ENCODE data around the gene ATP2C1. TPM values are rescaled to one million over a fixed set of nuclear protein-coding genes. Genes with fewer than 3 reads are reported as not detected.

Gene ATP2C1
- total RNA-seq, 1 donor from 2014 or later = 128 TPM

GRCh38 chr3:131047582-131047981 is 153.7 kb downstream of the ATP2C1 start:
- ATAC-seq (no peak), DNase-seq (no peak)
- no peaks in the 10 kb centered on the region for H3K27me3 ChIP-seq (ENCODE audit: low read depth)
- intact Hi-C loops (cut with DNase I) = no loop called here
- H3K9me3 ChIP-seq = no peaks in the 10 kb centered on the region
- H3K27ac ChIP-seq = no peak overlapping the region
- H3K4me1 ChIP-seq = no peaks in the 10 kb centered on the region
- H3K36me3 ChIP-seq = no peaks in the 10 kb centered on the region
- TF ChIP-seq CTCF (IDR thresholded peaks at IDR 0.05) = no peak
- H3K4me3 ChIP-seq = no peak overlapping the region

- Histone ChIP-seq H3K4me1 (no peaks in the 10 kb centered on the region), H3K36me3 (no peaks in the 10 kb centered on the region), H3K27me3 (ENCODE audit: low read depth) (no peaks in the 10 kb centered on the region), H3K4me3 (no peak overlapping the region), H3K9me3 (no peaks in the 10 kb centered on the region), H3K27ac (no peak overlapping the region)
- TF ChIP-seq CTCF (IDR thresholded peaks at IDR 0.05) = no peak
- no peak for ATAC-seq
- intact Hi-C loops (cut with DNase I) = no loop called here
- no peak for DNase-seq
These were observed 154.1 kb downstream of the ATP2C1 start for GRCh38 chr3:131048030-131048429.

GRCh38 chr3:131050001-131050400 is 156.1 kb downstream of the ATP2C1 start:
- ATAC-seq (no peak), DNase-seq (no peak)
- intact Hi-C loops (cut with DNase I) = no loop called here
- Histone ChIP-seq H3K4me3 (no peak overlapping the region), H3K9me3 (no peaks in the 10 kb centered on the region), H3K36me3 (no peaks in the 10 kb centered on the region), H3K27me3 (ENCODE audit: low read depth) (no peaks in the 10 kb centered on the region), H3K4me1 (no peaks in the 10 kb centered on the region), H3K27ac (no peak overlapping the region)
- no peak for TF ChIP-seq CTCF (IDR thresholded peaks at IDR 0.05)

GRCh38 chr3:131053043-131053859 is 159.4 kb downstream of the ATP2C1 start:
- Histone ChIP-seq H3K9me3 (no peaks in the 10 kb centered on the region), H3K4me3 (no peak overlapping the region), H3K27me3 (ENCODE audit: low read depth) (no peaks in the 10 kb centered on the region), H3K27ac (no peak overlapping the region), H3K36me3 (no peaks in the 10 kb centered on the region), H3K4me1 (no peaks in the 10 kb centered on the region)
- intact Hi-C loops (cut with DNase I) = no loop called here
- ATAC-seq (no peak), DNase-seq (no peak)
- TF ChIP-seq CTCF (IDR thresholded peaks at IDR 0.05) = no peak

Other genes with a start within 250 kb of the ATP2C1 start
- 26.3 TPM for gene PIK3R4, start 147.3 kb upstream of the ATP2C1 start, total RNA-seq
- gene ASTE1, start 132.7 kb downstream of the ATP2C1 start, total RNA-seq = 8.1 TPM
- 10.2 TPM for gene NEK11, start 132.8 kb downstream of the ATP2C1 start, total RNA-seq